IPS-18c (cell line): ENCODE data around the gene TSC22D4.

ENCODE experiments used
- H3K4me3 ChIP-seq: 2 replicates; pipeline ENCODE4 v1.7.0; 2013; ENCODE audit warnings: low read depth, mild to moderate bottlenecking, low read length, moderate library complexity; ENCODE audit not compliant: insufficient read depth
- H3K9me3 ChIP-seq: one replicate; pipeline ENCODE4 v1.6.1; 2013; ENCODE audit warnings: mild to moderate bottlenecking, low read length, moderate library complexity; ENCODE audit not compliant: control insufficient read depth, insufficient read depth

TSC22D4 gene

GRCh38 chr7:100438172-100438571 is 40.8 kb downstream of the TSC22D4 start:
- Histone ChIP-seq H3K9me3 (no peaks in the 10 kb centered on the region), H3K4me3 (no peak overlapping the region)

GRCh38 chr7:100437150-100438100 is 41.6 kb downstream of the TSC22D4 start:
- H3K9me3 ChIP-seq = no peaks in the 10 kb centered on the region
- H3K4me3 ChIP-seq = no peak overlapping the region

GRCh38 chr7:100435401-100436304 is 43.4 kb downstream of the TSC22D4 start:
- H3K4me3 ChIP-seq = peak overlapping the region; percentile 92
- H3K9me3 ChIP-seq = no peaks in the 10 kb centered on the region

- Histone ChIP-seq H3K9me3 (no peaks in the 10 kb centered on the region), H3K4me3 (peak overlapping the region; percentile 92)
These were observed 44.5 kb downstream of the TSC22D4 start for GRCh38 chr7:100434297-100435144.

- H3K4me3 ChIP-seq = no peak overlapping the region
These were observed 45.3 kb downstream of the TSC22D4 start for GRCh38 chr7:100433592-100434296.

GRCh38 chr7:100433276-100433591 is 45.8 kb downstream of the TSC22D4 start:
- Histone ChIP-seq H3K9me3 (no peaks in the 10 kb centered on the region), H3K4me3 (no peak overlapping the region)

More at GRCh38 chr7:100433592-100434296, 45.3 kb downstream of the TSC22D4 start:
- no peaks in the 10 kb centered on the region for H3K9me3 ChIP-seq

- no peak overlapping the region; the same call in 1 of the 2 replicates for H3K4me3 ChIP-seq
- H3K9me3 ChIP-seq = peaks cover 3% of the 10 kb centered on the region
These were observed 46.3 kb downstream of the TSC22D4 start for GRCh38 chr7:100432621-100433275.

- no peak overlapping the region; the same call in 1 of the 2 replicates for H3K4me3 ChIP-seq
- H3K9me3 ChIP-seq = peaks cover 5% of the 10 kb centered on the region
These were observed 47.0 kb downstream of the TSC22D4 start for GRCh38 chr7:100432053-100432452.

GRCh38 chr7:100431286-100431735 is 47.7 kb downstream of the TSC22D4 start:
- Histone ChIP-seq H3K4me3 (peak overlapping the region; percentile 20; the same call in 1 of the 2 replicates), H3K9me3 (peaks cover 5% of the 10 kb centered on the region)

- Histone ChIP-seq H3K4me3 (peak overlapping the region; percentile 71), H3K9me3 (peaks cover 5% of the 10 kb centered on the region)
These were observed 48.3 kb downstream of the TSC22D4 start for GRCh38 chr7:100430493-100431285.

- peaks cover 5% of the 10 kb centered on the region for H3K9me3 ChIP-seq
- peak within 1 kb of the TSS; percentile 71 for H3K4me3 ChIP-seq
These were observed 49.1 kb downstream of the TSC22D4 start, which contains the start of gene MEPCE for GRCh38 chr7:100429637-100430492. TSS of gene MEPCE (plus strand) at chr7:100429831. CDS start at chr7:100430019, 188 bp downstream.

- Histone ChIP-seq H3K9me3 (peaks cover 5% of the 10 kb centered on the region), H3K4me3 (peak overlapping the region; percentile 71)
These were observed 49.9 kb downstream of the TSC22D4 start for GRCh38 chr7:100428967-100429636.

- H3K4me3 ChIP-seq = peak within 1 kb of the TSS; percentile 71
- H3K9me3 ChIP-seq = peaks cover 5% of the 10 kb centered on the region
These were observed 50.6 kb downstream of the TSC22D4 start, which contains the start of gene ZCWPW1 for GRCh38 chr7:100428199-100428966. TSS of gene ZCWPW1 (minus strand) at chr7:100428703. CDS start at chr7:100420649, 8,054 bp downstream.
